ENCODE results near the gene SLC8A3.

Gene SLC8A3

DNA sequence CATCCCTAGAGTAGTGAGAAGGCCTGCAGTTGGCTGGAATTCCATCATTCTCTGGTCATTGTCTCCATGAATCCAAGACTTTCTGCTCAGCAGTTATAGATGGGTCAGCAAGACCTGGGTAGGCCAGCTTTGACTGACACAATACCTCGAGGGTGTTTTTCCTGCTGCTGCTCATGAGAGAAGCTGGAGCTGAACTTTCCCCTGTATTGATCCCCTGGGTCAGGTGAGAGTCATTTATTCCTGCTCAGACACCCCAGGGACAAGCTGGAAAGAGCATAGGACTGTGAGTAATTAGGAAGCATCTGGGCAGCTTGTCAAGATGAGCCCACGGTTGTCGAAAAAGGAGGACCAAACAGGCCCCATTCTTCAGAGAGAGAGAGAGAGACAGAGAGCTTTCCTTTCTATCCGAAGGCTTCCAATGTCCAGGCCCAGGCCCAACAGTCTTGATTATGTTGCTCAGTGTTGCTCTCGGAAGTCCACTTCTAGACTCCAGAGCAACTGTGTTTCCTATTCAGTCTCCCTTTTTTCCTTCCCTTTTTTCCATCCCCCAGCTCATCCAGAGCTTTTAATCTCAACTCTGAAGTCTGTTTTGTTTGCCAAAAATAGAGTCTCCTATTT, 131.1 kb downstream of the SLC8A3 start:
- TF ChIP-seq ZNF274 (IDR thresholded peaks at IDR 0.05; ENCODE audit: low read depth, low read length) (no peak), SUZ12 (IDR thresholded peaks at IDR 0.05; ENCODE audit: extremely low read depth, insufficient read depth, insufficient read length) (no peak), YY1 (IDR thresholded peaks at IDR 0.05; ENCODE audit: insufficient read depth, insufficient read length) (no peak)
- DNase-seq (ENCODE audit: low read depth, low spot score), result no peak
- no peaks in the 10 kb centered on the region for H3K9me3 ChIP-seq (ENCODE audit: insufficient read depth, low read length)
- no peaks in the 10 kb centered on the region for H3K4me1 ChIP-seq (ENCODE audit: insufficient read depth, insufficient read length)
- H3K4me3 ChIP-seq (ENCODE audit: insufficient read length, low read depth), result no peak overlapping the region
- no peak overlapping the region for H3K9ac ChIP-seq (ENCODE audit: insufficient read length, low read depth)
- no peaks in the 10 kb centered on the region for H3K36me3 ChIP-seq (ENCODE audit: insufficient read depth, insufficient read length, low read length)
- H3K27me3 ChIP-seq (ENCODE audit: insufficient read depth, insufficient read length), result no peaks in the 10 kb centered on the region

GRCh38 chr14:70052990-70053389, 135.8 kb downstream of the SLC8A3 start:
- no peak overlapping the region for H3K9ac ChIP-seq (ENCODE audit: insufficient read length, low read depth)
- DNase-seq (ENCODE audit: low read depth, low spot score), result no peak
- TF ChIP-seq YY1 (IDR thresholded peaks at IDR 0.05; ENCODE audit: insufficient read depth, insufficient read length), result no peak
- no peak for TF ChIP-seq ZNF274 (IDR thresholded peaks at IDR 0.05; ENCODE audit: low read depth, low read length)
- TF ChIP-seq SUZ12 (IDR thresholded peaks at IDR 0.05; ENCODE audit: extremely low read depth, insufficient read depth, insufficient read length), result no peak
- no peaks in the 10 kb centered on the region for H3K4me1 ChIP-seq (ENCODE audit: insufficient read depth, insufficient read length)
- no peaks in the 10 kb centered on the region for H3K27me3 ChIP-seq (ENCODE audit: insufficient read depth, insufficient read length)
- no peaks in the 10 kb centered on the region for H3K9me3 ChIP-seq (ENCODE audit: insufficient read depth, low read length)
- H3K36me3 ChIP-seq (ENCODE audit: insufficient read depth, insufficient read length, low read length), result no peaks in the 10 kb centered on the region
- no peak overlapping the region for H3K4me3 ChIP-seq (ENCODE audit: insufficient read length, low read depth)

- TF ChIP-seq ZNF274 (IDR thresholded peaks at IDR 0.05; ENCODE audit: low read depth, low read length), result no peak
- TF ChIP-seq YY1 (IDR thresholded peaks at IDR 0.05; ENCODE audit: insufficient read depth, insufficient read length), result no peak
- no peak for TF ChIP-seq SUZ12 (IDR thresholded peaks at IDR 0.05; ENCODE audit: extremely low read depth, insufficient read depth, insufficient read length)
- no peak for DNase-seq (ENCODE audit: low read depth, low spot score)
- Histone ChIP-seq H3K36me3 (ENCODE audit: insufficient read depth, insufficient read length, low read length) (no peaks in the 10 kb centered on the region), H3K9me3 (ENCODE audit: insufficient read depth, low read length) (no peaks in the 10 kb centered on the region), H3K4me1 (ENCODE audit: insufficient read depth, insufficient read length) (peaks cover 2% of the 10 kb centered on the region), H3K27me3 (ENCODE audit: insufficient read depth, insufficient read length) (no peaks in the 10 kb centered on the region), H3K9ac (ENCODE audit: insufficient read length, low read depth) (no peak overlapping the region), H3K4me3 (ENCODE audit: insufficient read length, low read depth) (no peak overlapping the region)
Observed at GRCh38 chr14:70050136-70050535, 138.6 kb downstream of the SLC8A3 start.

- DNase-seq (ENCODE audit: low read depth, low spot score), result no peak
- no peak for TF ChIP-seq SUZ12 (IDR thresholded peaks at IDR 0.05; ENCODE audit: extremely low read depth, insufficient read depth, insufficient read length)
- TF ChIP-seq ZNF274 (IDR thresholded peaks at IDR 0.05; ENCODE audit: low read depth, low read length), result no peak
- TF ChIP-seq YY1 (IDR thresholded peaks at IDR 0.05; ENCODE audit: insufficient read depth, insufficient read length), result no peak
- Histone ChIP-seq H3K4me1 (ENCODE audit: insufficient read depth, insufficient read length) (peaks cover 2% of the 10 kb centered on the region), H3K27me3 (ENCODE audit: insufficient read depth, insufficient read length) (no peaks in the 10 kb centered on the region), H3K9ac (ENCODE audit: insufficient read length, low read depth) (no peak overlapping the region), H3K9me3 (ENCODE audit: insufficient read depth, low read length) (no peaks in the 10 kb centered on the region), H3K36me3 (ENCODE audit: insufficient read depth, insufficient read length, low read length) (no peaks in the 10 kb centered on the region), H3K4me3 (ENCODE audit: insufficient read length, low read depth) (no peak overlapping the region)
Observed at GRCh38 chr14:70049605-70050004, 139.1 kb downstream of the SLC8A3 start.

GRCh38 chr14:70048313-70048654, 140.5 kb downstream of the SLC8A3 start:
- Histone ChIP-seq H3K27me3 (ENCODE audit: insufficient read depth, insufficient read length) (no peaks in the 10 kb centered on the region), H3K4me1 (ENCODE audit: insufficient read depth, insufficient read length) (peaks cover 2% of the 10 kb centered on the region), H3K36me3 (ENCODE audit: insufficient read depth, insufficient read length, low read length) (no peaks in the 10 kb centered on the region), H3K4me3 (ENCODE audit: insufficient read length, low read depth) (no peak overlapping the region), H3K9ac (ENCODE audit: insufficient read length, low read depth) (no peak overlapping the region), H3K9me3 (ENCODE audit: insufficient read depth, low read length) (no peaks in the 10 kb centered on the region)
- no peak for DNase-seq (ENCODE audit: low read depth, low spot score)
- TF ChIP-seq SUZ12 (IDR thresholded peaks at IDR 0.05; ENCODE audit: extremely low read depth, insufficient read depth, insufficient read length) (no peak), YY1 (IDR thresholded peaks at IDR 0.05; ENCODE audit: insufficient read depth, insufficient read length) (no peak), ZNF274 (IDR thresholded peaks at IDR 0.05; ENCODE audit: low read depth, low read length) (no peak)

DNA sequence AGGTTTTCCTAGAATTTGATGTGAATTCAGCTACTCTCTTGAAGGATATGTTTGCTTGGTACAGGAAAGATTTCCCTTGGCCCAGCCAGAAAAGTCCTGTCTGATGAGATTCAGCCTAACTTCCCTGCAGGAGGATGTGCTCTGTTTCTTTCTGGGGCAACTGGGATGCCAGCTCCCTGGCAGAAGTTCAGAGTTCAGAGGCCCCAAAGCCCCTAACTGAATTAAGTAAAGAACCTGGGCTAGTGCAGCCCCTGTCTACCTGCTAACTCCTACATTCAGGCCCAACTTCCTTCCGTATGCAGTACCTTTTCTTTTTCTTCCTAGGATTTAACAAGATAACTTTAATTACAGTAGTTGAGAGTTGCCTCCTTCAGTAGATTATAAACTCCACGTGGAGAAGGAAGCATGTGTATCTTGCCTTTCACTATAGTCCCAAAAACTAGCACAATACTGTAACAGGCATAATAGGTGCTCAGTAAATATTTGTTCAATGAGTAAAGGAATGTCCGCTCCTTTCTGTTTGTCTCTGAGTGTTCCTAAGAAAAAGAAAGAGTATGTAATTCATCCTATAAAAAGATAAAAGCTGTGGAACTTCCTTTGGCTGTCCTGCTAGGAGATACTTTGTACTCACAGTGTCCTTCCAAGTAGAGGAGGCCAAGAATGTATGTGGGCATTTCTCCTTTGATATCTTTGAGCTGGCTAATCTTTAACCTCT, 141.0 kb downstream of the SLC8A3 start:
- no peaks in the 10 kb centered on the region for H3K27me3 ChIP-seq (ENCODE audit: insufficient read depth, insufficient read length)
- no peak for DNase-seq (ENCODE audit: low read depth, low spot score)
- peaks cover 2% of the 10 kb centered on the region for H3K4me1 ChIP-seq (ENCODE audit: insufficient read depth, insufficient read length)

GRCh38 chr14:70045844-70046535, 142.8 kb downstream of the SLC8A3 start:
- DNase-seq (ENCODE audit: low read depth, low spot score), result peak; percentile 27
- Histone ChIP-seq H3K36me3 (ENCODE audit: insufficient read depth, insufficient read length, low read length) (no peaks in the 10 kb centered on the region), H3K4me3 (ENCODE audit: insufficient read length, low read depth) (no peak overlapping the region), H3K9ac (ENCODE audit: insufficient read length, low read depth) (no peak overlapping the region), H3K27me3 (ENCODE audit: insufficient read depth, insufficient read length) (no peaks in the 10 kb centered on the region), H3K4me1 (ENCODE audit: insufficient read depth, insufficient read length) (peaks cover 2% of the 10 kb centered on the region), H3K9me3 (ENCODE audit: insufficient read depth, low read length) (no peaks in the 10 kb centered on the region)
- TF ChIP-seq SUZ12 (IDR thresholded peaks at IDR 0.05; ENCODE audit: extremely low read depth, insufficient read depth, insufficient read length) (no peak), ZNF274 (IDR thresholded peaks at IDR 0.05; ENCODE audit: low read depth, low read length) (no peak), YY1 (IDR thresholded peaks at IDR 0.05; ENCODE audit: insufficient read depth, insufficient read length) (no peak)

More for the DNA sequence above, 141.0 kb downstream of the SLC8A3 start:
- Histone ChIP-seq H3K4me3 (ENCODE audit: insufficient read length, low read depth) (no peak overlapping the region), H3K36me3 (ENCODE audit: insufficient read depth, insufficient read length, low read length) (no peaks in the 10 kb centered on the region), H3K9me3 (ENCODE audit: insufficient read depth, low read length) (no peaks in the 10 kb centered on the region), H3K9ac (ENCODE audit: insufficient read length, low read depth) (no peak overlapping the region)
- TF ChIP-seq SUZ12 (IDR thresholded peaks at IDR 0.05; ENCODE audit: extremely low read depth, insufficient read depth, insufficient read length) (no peak), ZNF274 (IDR thresholded peaks at IDR 0.05; ENCODE audit: low read depth, low read length) (no peak), YY1 (IDR thresholded peaks at IDR 0.05; ENCODE audit: insufficient read depth, insufficient read length) (no peak)
